ENCODE data around the gene TGFBR3. TPM values are rescaled to one million over a fixed set of nuclear protein-coding genes. Genes with fewer than 3 reads are reported as not detected.

Gene TGFBR3
- total RNA-seq, 1 experiment from 2014 or later = 2.4 TPM

DNA sequence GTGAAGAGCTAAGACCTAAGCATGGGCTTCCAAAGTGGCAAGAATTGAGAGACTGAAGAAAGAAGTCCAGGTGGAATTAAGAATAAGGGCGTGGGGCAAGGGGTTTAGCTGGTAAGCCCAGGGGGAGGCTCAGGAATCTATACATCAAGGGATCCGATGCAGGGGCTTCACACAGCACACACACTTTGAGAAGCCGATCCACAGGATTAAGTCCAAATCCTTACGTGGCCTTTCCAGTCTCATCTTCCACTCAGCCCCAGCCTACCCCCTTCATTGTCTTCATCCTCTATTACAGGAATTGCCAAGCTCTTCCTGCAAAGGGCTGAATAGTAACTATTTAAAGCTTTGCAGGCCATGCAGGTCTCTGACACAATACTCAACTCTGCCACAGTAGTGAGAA is 101.3 kb downstream of the TGFBR3 start:
- no peak overlapping the region for H2AK5ac ChIP-seq (ENCODE audit: insufficient read length, low read length)
- H2BK15ac ChIP-seq (ENCODE audit: low read depth, low read length) = no peak overlapping the region
- no peak overlapping the region for H4K8ac ChIP-seq (replicated peaks; ENCODE audit: insufficient read length, low read depth, low read length)
- H3K36me3 Mint-ChIP-seq (ENCODE audit: insufficient read depth in 1 of 3, low read depth in 3 of 3) = no peaks in the 10 kb centered on the region
- H2AFZ ChIP-seq (ENCODE audit: low read length) = no peak overlapping the region
- peaks cover 7 to 15% of the 10 kb centered on the region in 2 experiments for H3K4me1 Mint-ChIP-seq
- no peaks in the 10 kb centered on the region for H3K79me1 ChIP-seq (ENCODE audit: insufficient read depth, low read depth, low read length, poor library complexity, severe bottlenecking)
- H3K9me3 ChIP-seq (ENCODE audit: control insufficient read depth, low read depth, low read length) = no peaks in the 10 kb centered on the region
- H3K9me3 Mint-ChIP-seq = no peaks in the 10 kb centered on the region
- no peaks in the 10 kb centered on the region for H4K20me1 ChIP-seq (ENCODE audit: control insufficient read depth, insufficient read depth, insufficient read length)
- H3K27ac ChIP-seq (ENCODE audit: insufficient read length, low read depth, low read length) = no peak overlapping the region
- H3T11ph ChIP-seq (ENCODE audit: low read length) = no peak overlapping the region
- H2BK12ac ChIP-seq (ENCODE audit: insufficient read length, low read depth, low read length) = no peak overlapping the region
- no peak overlapping the region for H3K27ac Mint-ChIP-seq
- H3K4ac ChIP-seq (ENCODE audit: low read depth, low read length) = no peak overlapping the region
- no peak overlapping the region for H2BK120ac ChIP-seq (ENCODE audit: low read depth, low read length, poor library complexity, severe bottlenecking)
- no peak overlapping the region for H3K4me3 Mint-ChIP-seq
- H3K79me2 ChIP-seq (ENCODE audit: insufficient read depth, low read length) = no peaks in the 10 kb centered on the region
- no peak overlapping the region for H3K56ac ChIP-seq (ENCODE audit: insufficient read length, low read depth, low read length)
- no peak overlapping the region for H4K91ac ChIP-seq (ENCODE audit: insufficient read length, low read depth, low read length)
- no peak overlapping the region for H4K5ac ChIP-seq (ENCODE audit: insufficient read length, low read depth, low read length)
- no peaks in the 10 kb centered on the region; the same call in 1 of the 2 replicates for H3K27me3 Mint-ChIP-seq (ENCODE audit: low read depth)
- DNase-seq = no peak
- H3K23me2 ChIP-seq (ENCODE audit: insufficient read length, low read depth, low read length, poor library complexity, severe bottlenecking) = no peaks in the 10 kb centered on the region
- no peak overlapping the region for H3K23ac ChIP-seq (ENCODE audit: insufficient read length, low read depth, low read length)
- no peak overlapping the region for H3K14ac ChIP-seq (ENCODE audit: insufficient read depth, low read length)
- H3K18ac ChIP-seq (ENCODE audit: insufficient read length, low read depth, low read length) = no peak overlapping the region
- H3K4me1 ChIP-seq (ENCODE audit: insufficient read depth, low read length) = no peaks in the 10 kb centered on the region
- H3K27me3 ChIP-seq (ENCODE audit: insufficient read depth, low read length) = no peaks in the 10 kb centered on the region
- no peak overlapping the region for H3K4me2 ChIP-seq (ENCODE audit: insufficient read depth, insufficient read length, low read length)
- H2BK20ac ChIP-seq (ENCODE audit: low read depth, low read length, poor library complexity, severe bottlenecking) = no peak overlapping the region
- no CpG with 5 or more reads among the region's 4 CpGs for WGBS (ENCODE audit: extremely low coverage, insufficient read length, low lambda C conversion rate)
- H3K9ac ChIP-seq (ENCODE audit: extremely low read depth, insufficient read length, low read length) = no peak overlapping the region
- TF ChIP-seq, protein P1, sequence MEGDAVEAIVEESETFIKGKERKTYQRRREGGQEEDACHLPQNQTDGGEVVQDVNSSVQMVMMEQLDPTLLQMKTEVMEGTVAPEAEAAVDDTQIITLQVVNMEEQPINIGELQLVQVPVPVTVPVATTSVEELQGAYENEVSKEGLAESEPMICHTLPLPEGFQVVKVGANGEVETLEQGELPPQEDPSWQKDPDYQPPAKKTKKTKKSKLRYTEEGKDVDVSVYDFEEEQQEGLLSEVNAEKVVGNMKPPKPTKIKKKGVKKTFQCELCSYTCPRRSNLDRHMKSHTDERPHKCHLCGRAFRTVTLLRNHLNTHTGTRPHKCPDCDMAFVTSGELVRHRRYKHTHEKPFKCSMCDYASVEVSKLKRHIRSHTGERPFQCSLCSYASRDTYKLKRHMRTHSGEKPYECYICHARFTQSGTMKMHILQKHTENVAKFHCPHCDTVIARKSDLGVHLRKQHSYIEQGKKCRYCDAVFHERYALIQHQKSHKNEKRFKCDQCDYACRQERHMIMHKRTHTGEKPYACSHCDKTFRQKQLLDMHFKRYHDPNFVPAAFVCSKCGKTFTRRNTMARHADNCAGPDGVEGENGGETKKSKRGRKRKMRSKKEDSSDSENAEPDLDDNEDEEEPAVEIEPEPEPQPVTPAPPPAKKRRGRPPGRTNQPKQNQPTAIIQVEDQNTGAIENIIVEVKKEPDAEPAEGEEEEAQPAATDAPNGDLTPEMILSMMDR (conservative IDR thresholded peaks at IDR 0.05) = no peak
- no peak overlapping the region for H2BK5ac ChIP-seq (ENCODE audit: insufficient read length, low read length)
